ENCODE measurements around the gene GBP1. TPM values are rescaled to one million over a fixed set of nuclear protein-coding genes. Genes with fewer than 3 reads are reported as not detected.

GBP1 gene
- total RNA-seq, 4 donors from 2014 or later, result 21.1 to 51.8 (median 24.2) TPM

GRCh38 chr1:89005286-89006151 is 59.5 kb downstream of the GBP1 start:
- peak in 1 of 2 donors; percentile 18 for TF ChIP-seq POLR2A (IDR thresholded peaks at IDR 0.05)
- peak; percentile 17 to 54 for TF ChIP-seq EP300 (IDR thresholded peaks at IDR 0.05)
- TF ChIP-seq, protein P1, sequence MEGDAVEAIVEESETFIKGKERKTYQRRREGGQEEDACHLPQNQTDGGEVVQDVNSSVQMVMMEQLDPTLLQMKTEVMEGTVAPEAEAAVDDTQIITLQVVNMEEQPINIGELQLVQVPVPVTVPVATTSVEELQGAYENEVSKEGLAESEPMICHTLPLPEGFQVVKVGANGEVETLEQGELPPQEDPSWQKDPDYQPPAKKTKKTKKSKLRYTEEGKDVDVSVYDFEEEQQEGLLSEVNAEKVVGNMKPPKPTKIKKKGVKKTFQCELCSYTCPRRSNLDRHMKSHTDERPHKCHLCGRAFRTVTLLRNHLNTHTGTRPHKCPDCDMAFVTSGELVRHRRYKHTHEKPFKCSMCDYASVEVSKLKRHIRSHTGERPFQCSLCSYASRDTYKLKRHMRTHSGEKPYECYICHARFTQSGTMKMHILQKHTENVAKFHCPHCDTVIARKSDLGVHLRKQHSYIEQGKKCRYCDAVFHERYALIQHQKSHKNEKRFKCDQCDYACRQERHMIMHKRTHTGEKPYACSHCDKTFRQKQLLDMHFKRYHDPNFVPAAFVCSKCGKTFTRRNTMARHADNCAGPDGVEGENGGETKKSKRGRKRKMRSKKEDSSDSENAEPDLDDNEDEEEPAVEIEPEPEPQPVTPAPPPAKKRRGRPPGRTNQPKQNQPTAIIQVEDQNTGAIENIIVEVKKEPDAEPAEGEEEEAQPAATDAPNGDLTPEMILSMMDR (IDR thresholded peaks at IDR 0.05), result no peak
- no peaks in the 10 kb centered on the region for H3K9me3 ChIP-seq
- WGBS, 2 donors, result 62 to 71% methylated on average over 9 of the region's 9 CpGs
- H3K36me3 ChIP-seq, result peaks cover 0 to 52% (median 3%) of the 10 kb centered on the region in 3 donors
- H3K27me3 ChIP-seq, result no peaks in the 10 kb centered on the region
- H3K4me3 ChIP-seq, result no peak overlapping the region
- peak overlapping the region in 3 of 4 donors; percentile 61 to 78 (median 76) for H3K27ac ChIP-seq
- peak in 1 of 2 donors; percentile 25 for DNase-seq (ENCODE audit: low spot score in 2 of 2)
- peaks cover 0 to 34% (median 0%) of the 10 kb centered on the region in 4 donors for H3K4me1 ChIP-seq

Small RNAs within 50 kb of the gene (small RNA-seq; reads per million reads assigned to genes)
- gene RF00019, result not detected

Other genes with a start within 250 kb of the GBP1 start
- 10 to 100 TPM; 17.4 to 55.7 (median 23.7) TPM for gene GTF2B, start 173.6 kb downstream of the GBP1 start, total RNA-seq
- gene KYAT3, start 72.6 kb downstream of the GBP1 start, total RNA-seq, result 10 to 100 TPM; 31.0 to 37.8 (median 36.6) TPM
- gene RBMXL1, start 72.6 kb downstream of the GBP1 start, total RNA-seq, result 10 to 100 TPM; 12.4 to 19.9 (median 16.8) TPM
- gene GBP3, start 42.3 kb downstream of the GBP1 start, total RNA-seq, result 10 to 100 TPM in 2 of 4 donors, 1 to 10 TPM in 2; 9.2 to 25.8 (median 11.2) TPM
- 10 to 100 TPM; 46.7 to 71.0 (median 55.5) TPM for gene GBP2, start 60.9 kb upstream of the GBP1 start, total RNA-seq
- gene GBP7, start 110.8 kb upstream of the GBP1 start, total RNA-seq, result not detected
- gene GBP4, start 133.7 kb upstream of the GBP1 start, total RNA-seq, result 10 to 100 TPM in 2 of 4 donors, 1 to 10 TPM in 2; 4.0 to 24.0 (median 11.3) TPM
- 1 to 10 TPM in 3 of 4 donors, under 1 TPM in 1; 0.78 to 3.9 (median 2.2) TPM for gene GBP5, start 207.7 kb upstream of the GBP1 start, total RNA-seq